Lower lobe of right lung (tissue), 2 donors: ENCODE measurements around the gene TFG. TPM values are rescaled to one million over a fixed set of nuclear protein-coding genes. Genes with fewer than 3 reads are reported as not detected.

Experiments
- ATAC-seq, 2 donors: fragments of 200-7000 bp; cut with Tn5 transposase; one replicate each; pipeline ENCODE4 v1.9.1; 2020 to 2022; ENCODE audit warnings: mild to moderate bottlenecking in 2 of 2, moderate library complexity in 2 of 2
- DNase-seq: peaks from one replicate; pipeline ENCODE4 v3.0.0-alpha.2; 2020
- H3K27ac ChIP-seq: fragments of 200-600 bp; one replicate; pipeline ENCODE4 v1.8.0; 2022
- H3K27me3 ChIP-seq: fragments of 200-600 bp; one replicate; pipeline ENCODE4 v1.8.0; 2022; ENCODE audit warnings: low read depth
- H3K36me3 ChIP-seq: fragments of 200-600 bp; one replicate; pipeline ENCODE4 v1.8.0; 2022; ENCODE audit warnings: mild to moderate bottlenecking
- H3K4me1 ChIP-seq: fragments of 200-600 bp; one replicate; pipeline ENCODE4 v1.8.0; 2022
- H3K4me3 ChIP-seq: fragments of 200-600 bp; one replicate; pipeline ENCODE4 v1.8.0; 2022; ENCODE audit warnings: mild to moderate bottlenecking
- H3K9me3 ChIP-seq: fragments of 200-600 bp; one replicate; pipeline ENCODE4 v1.8.0; 2022
- intact Hi-C: fragments of 100-400 bp; cut with DNase I; formaldehyde crosslinking; loops from one replicate; pipeline ENCODE4 v1.11.0; 2022
- total RNA-seq: library from RNA; stranded (reverse); fragmentation: NEBNext Ultra II Directional; extraction: Animal tissue kit (Norgen Biotek cat#: 25700); gene quantifications from one replicate; pipeline ENCODE4 v1.2.1, GENCODE V29; 2021
- TF ChIP-seq, protein P1 (sequence below): fragments of 200-600 bp; IDR thresholded peaks from one replicate; pipeline ENCODE4 v1.8.0; 2022; ENCODE audit warnings: antibody characterized with exemption, mild to moderate bottlenecking
- donor health status: DM: no; HTN: yes; CAD: no; lungs with severe emphysema.

TFG gene
- total RNA-seq, 1 donor from 2014 or later: 57.5 TPM

DNA sequence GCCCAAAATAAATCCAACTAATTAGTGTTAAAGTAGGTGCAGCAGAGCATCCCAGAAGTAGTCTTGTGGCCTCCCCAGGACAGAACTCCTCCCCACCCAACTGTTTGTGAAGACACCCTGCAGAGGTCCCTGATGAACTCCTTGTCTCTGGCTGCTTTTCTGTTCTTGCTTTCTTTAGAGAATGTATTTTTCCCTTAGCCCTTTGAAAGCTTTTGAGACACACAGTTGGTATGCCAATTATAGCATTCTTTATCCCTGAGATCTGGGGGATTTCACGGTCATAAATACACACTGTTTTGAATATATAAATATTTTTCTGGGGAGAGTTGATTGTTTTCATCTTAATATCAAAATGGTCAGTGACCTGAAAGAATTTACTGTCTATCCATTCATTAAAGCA, 9.8 kb downstream of the TFG start:
- DNase-seq: no peak
- no peaks in the 10 kb centered on the region for H3K9me3 ChIP-seq
- no peak overlapping the region for H3K4me3 ChIP-seq
- ATAC-seq: no peak
- peaks cover 73% of the 10 kb centered on the region for H3K36me3 ChIP-seq
- peaks cover 4% of the 10 kb centered on the region for H3K4me1 ChIP-seq
- TF ChIP-seq, protein P1, sequence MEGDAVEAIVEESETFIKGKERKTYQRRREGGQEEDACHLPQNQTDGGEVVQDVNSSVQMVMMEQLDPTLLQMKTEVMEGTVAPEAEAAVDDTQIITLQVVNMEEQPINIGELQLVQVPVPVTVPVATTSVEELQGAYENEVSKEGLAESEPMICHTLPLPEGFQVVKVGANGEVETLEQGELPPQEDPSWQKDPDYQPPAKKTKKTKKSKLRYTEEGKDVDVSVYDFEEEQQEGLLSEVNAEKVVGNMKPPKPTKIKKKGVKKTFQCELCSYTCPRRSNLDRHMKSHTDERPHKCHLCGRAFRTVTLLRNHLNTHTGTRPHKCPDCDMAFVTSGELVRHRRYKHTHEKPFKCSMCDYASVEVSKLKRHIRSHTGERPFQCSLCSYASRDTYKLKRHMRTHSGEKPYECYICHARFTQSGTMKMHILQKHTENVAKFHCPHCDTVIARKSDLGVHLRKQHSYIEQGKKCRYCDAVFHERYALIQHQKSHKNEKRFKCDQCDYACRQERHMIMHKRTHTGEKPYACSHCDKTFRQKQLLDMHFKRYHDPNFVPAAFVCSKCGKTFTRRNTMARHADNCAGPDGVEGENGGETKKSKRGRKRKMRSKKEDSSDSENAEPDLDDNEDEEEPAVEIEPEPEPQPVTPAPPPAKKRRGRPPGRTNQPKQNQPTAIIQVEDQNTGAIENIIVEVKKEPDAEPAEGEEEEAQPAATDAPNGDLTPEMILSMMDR: no peak
- intact Hi-C loops: no loop called here
- H3K27ac ChIP-seq: no peak overlapping the region
- H3K27me3 ChIP-seq: no peaks in the 10 kb centered on the region

DNA sequence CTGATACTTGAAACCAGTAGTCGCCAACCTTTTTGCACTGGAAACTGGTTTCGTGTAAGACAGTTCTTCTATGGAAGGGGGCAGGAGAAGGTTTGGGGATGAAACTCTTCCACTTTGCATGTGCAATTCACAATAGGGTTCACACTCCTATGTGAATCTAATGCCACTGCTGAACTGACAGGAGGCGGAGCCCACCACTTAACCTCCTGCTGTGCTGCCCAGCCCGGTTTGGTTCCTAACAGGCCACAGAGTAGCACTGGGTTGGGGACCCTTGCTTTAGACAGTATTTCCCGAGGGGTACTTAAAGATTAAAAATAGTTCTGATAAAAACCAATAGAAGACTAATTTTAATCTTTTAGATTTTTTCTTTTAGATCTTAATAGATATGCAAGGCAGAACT, 11.1 kb downstream of the TFG start:
- intact Hi-C loops: no loop called here
- no peak overlapping the region for H3K27ac ChIP-seq
- H3K4me3 ChIP-seq: no peak overlapping the region
- TF ChIP-seq, protein P1: no peak
- no peak for DNase-seq
- H3K27me3 ChIP-seq: no peaks in the 10 kb centered on the region
- H3K9me3 ChIP-seq: no peaks in the 10 kb centered on the region
- no peak for ATAC-seq
- H3K4me1 ChIP-seq: peaks cover 4% of the 10 kb centered on the region
- H3K36me3 ChIP-seq: peaks cover 70% of the 10 kb centered on the region

DNA sequence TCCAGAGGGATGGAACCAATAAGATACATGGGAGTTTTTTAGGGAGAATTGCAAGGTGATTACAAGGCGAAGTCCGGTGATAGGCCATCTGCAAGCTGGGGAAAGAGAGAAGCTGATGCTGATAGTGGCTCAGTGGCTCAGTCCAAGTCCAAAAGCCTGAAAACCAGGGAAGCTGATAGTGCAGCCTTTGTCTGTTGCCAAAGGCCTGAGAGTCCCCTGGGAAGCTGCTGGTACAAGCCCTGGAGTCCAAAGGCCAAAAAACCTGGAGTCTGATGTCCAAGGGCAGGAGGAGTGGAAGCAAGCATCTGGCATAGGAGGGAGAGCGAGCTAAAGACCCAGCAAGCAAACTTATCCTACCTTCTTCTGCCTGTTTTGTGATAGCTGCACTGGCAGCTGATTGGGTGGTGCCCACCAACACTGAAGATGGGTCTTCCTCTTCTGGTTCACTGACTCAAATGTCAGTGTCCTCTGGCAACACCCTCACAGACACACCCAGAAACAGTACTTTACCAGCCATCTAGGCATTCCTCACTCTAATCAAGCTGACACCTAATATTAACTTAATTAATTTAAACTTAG, 16.7 kb downstream of the TFG start:
- H3K4me1 ChIP-seq: no peaks in the 10 kb centered on the region
- H3K4me3 ChIP-seq: no peak overlapping the region
- peaks cover 90% of the 10 kb centered on the region for H3K36me3 ChIP-seq
- intact Hi-C loops: no loop called here
- TF ChIP-seq, protein P1: no peak
- no peaks in the 10 kb centered on the region for H3K9me3 ChIP-seq
- no peak for DNase-seq
- ATAC-seq: no peak
- H3K27ac ChIP-seq: no peak overlapping the region
- H3K27me3 ChIP-seq: no peaks in the 10 kb centered on the region

DNA sequence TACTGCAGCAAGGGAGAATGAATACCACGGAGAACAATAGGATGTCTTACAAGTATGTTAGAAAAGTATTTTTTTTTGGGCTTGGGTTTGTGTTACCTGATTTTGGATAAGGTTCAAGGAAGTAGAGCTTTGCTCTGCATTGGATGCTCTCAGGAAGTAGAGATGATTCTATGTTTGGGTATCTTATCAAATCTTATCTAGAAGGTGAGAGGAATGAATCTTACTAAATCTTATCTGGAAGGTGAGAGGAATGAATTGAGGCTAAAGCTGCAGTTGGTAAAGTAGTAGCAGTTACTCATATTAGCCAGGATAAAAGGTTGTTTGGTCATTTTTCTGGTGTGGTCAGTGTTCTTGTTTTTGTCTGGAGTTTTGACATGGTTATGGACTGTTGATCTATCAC, 17.4 kb downstream of the TFG start:
- H3K9me3 ChIP-seq: no peaks in the 10 kb centered on the region
- no peak for ATAC-seq

DNA sequence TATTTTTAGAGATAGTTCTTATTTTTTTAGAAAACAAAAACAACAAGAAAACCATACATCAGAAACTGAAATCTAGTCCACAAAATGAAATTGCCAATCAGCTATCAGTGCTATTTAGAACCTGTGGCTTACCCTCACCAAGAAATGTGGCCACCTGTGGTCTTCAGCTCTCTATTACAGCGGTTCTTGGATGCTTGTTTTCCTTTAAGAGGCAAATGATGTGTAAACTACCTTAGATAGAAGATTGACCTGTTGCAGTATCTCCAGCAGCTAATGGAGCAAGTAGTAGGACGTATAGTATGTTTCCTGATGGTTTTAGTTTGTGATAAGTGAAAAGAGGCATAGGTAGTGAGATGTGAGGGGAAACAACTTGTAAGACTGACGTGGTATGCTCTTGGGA, 21.2 kb downstream of the TFG start:
- no peak for ATAC-seq
- TF ChIP-seq, protein P1: no peak
- intact Hi-C loops: no loop called here
- DNase-seq: no peak
- no peaks in the 10 kb centered on the region for H3K27me3 ChIP-seq
- H3K9me3 ChIP-seq: no peaks in the 10 kb centered on the region
- H3K27ac ChIP-seq: no peak overlapping the region
- peaks cover 97% of the 10 kb centered on the region for H3K36me3 ChIP-seq
- no peak overlapping the region for H3K4me3 ChIP-seq
- H3K4me1 ChIP-seq: no peaks in the 10 kb centered on the region

More for the DNA sequence above, 17.4 kb downstream of the TFG start:
- intact Hi-C loops: no loop called here
- H3K27me3 ChIP-seq: no peaks in the 10 kb centered on the region
- no peak overlapping the region for H3K4me3 ChIP-seq
- H3K27ac ChIP-seq: no peak overlapping the region
- no peak for DNase-seq
- peaks cover 90% of the 10 kb centered on the region for H3K36me3 ChIP-seq
- TF ChIP-seq, protein P1: no peak
- no peaks in the 10 kb centered on the region for H3K4me1 ChIP-seq
